ENCODE results near the gene GATC.

The GATC gene

DNA sequence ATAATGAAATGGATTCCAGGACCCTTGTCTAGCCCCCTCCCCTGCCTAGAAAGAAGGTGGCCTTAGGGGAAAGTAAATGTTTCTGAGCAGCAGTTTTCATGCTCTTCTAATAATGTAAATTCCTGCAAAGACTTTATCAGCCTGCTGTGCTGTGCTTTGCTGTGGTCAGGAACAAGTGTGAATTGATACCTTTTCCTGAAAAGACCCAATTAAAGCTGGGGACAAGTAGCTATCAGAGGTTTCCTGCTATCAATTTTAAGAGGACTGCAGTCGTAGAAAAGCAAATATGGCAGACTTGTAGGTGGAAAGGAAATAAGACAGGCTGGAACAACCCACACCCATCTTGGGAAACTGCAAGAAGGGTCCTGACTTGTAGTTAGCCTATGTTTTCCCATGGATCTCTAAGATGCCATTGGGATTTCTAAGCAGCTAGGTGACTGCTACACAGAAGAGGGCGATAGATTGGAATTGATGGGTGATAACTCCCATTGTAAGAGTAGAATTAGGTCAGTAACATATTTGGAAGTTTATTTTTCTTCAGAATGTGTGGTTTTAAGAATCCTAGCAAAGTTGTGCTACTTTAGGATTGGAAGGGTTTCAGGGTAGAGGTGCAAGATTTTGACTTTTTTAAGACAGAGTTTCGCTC lies 52.7 kb downstream of the GATC start:
- DNase-seq: no peak

DNA sequence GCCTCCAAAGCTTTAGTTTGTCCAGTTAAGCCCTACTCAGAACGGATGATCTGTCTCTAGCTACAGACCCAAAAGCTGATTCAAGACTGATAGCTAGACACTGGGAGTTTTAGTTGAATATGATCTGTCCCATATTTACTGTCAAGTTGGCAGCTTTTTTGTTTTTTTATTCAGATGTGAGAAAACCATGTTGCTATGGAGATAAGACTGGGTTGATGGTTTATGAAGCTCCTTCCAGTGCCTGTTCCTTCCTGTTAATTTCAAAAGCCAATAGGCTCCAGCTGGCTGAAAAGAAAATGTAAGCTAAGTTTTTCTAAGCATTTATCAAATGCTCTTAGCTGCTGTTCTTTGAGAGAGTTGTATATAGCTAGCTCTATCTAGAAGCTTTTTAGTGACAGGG lies 54.3 kb downstream of the GATC start:
- DNase-seq: no peak

DNA sequence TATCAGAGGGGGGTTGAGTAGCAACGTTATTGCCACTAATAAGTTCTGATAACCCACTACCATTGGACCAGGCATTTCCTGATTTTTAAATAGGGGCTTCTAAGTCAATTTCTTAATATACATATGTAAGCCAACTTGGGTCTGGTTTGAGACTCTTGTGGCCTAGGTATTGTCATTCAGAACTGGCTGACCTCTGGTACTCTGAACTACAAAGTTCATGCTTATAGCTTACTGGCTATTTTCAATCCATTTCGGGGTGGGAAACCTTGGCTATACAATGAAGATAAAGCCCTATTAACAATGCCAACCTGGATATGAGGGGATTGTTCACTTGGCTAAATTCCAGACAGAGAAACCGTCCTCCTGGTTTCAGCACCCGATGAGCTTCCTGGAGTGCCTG lies 58.3 kb downstream of the GATC start:
- no peak for DNase-seq

DNA sequence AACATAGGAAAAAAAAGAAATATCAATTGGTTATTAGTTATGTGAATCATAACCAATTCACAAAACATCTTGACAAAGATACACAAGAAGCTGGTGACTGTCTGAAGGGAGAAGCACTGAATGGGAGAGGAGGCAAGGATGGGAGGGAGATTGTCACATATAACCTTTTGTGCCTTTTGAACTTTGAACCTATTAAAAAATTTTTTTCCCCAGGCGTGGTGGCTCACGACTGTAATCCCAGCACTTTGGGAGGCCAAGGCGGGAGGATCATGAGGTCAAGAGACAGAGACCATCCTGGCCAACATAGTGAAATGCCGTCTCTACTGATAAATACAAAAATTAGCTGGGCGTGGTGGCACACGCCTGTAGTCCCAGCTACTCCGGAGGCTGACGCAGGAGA lies 62.3 kb downstream of the GATC start:
- no peak for DNase-seq
